PC-3 (cell line): ENCODE results near the gene TUBB1. TPM values are rescaled to one million over a fixed set of nuclear protein-coding genes. Genes with fewer than 3 reads are reported as not detected.

Experiments used
- ATAC-seq: fragments of 200-7000 bp; cut with Tn5 transposase; 2 replicates; pipeline ENCODE4 v1.9.1; 2020; ENCODE audit warnings: mild to moderate bottlenecking, moderate library complexity
- BruUV-seq: library from RNA; stranded (reverse); fragments of 400-500 nt; replicated peaks from 2 replicates; lab custom pipeline; 2021; lab: Mats Ljungman, UMichigan
- CTCF ChIA-PET: fragments of 300-600 bp; sonication (Branson Sonifier 250); formaldehyde crosslinking; loops from one replicate; lab custom pipeline; 2022; ENCODE audit warnings: antibody characterized with exemption; lab: Charles Lee
- POLR2A ChIA-PET: fragments of 300-600 bp; sonication (Branson Sonifier 250); formaldehyde crosslinking; loops from one replicate; lab custom pipeline; 2022; ENCODE audit warnings: antibody characterized with exemption; ENCODE audit not compliant: unreplicated experiment; lab: Charles Lee
- DNase-seq: peaks from one replicate; pipeline ENCODE4 v3.0.0-alpha.2; 2015
- H2AFZ ChIP-seq: fragments of 300-600 bp; sonication (generic); 2 replicates; pipeline ENCODE4 v1.6.0; 2016; ENCODE audit warnings: antibody characterized with exemption, low read length
- H3F3A ChIP-seq: fragments of 300-600 bp; sonication (generic); one replicate; pipeline ENCODE4 v1.6.0; 2017; ENCODE audit warnings: antibody characterized with exemption, low read length, control low read depth, mild to moderate bottlenecking; ENCODE audit not compliant: unreplicated experiment
- H3K27ac ChIP-seq: fragments of 300-600 bp; sonication (generic); 2 replicates; pipeline ENCODE4 v1.5.1; 2016; ENCODE audit warnings: mild to moderate bottlenecking, low read length
- H3K27me3 ChIP-seq: fragments of 300-600 bp; sonication (generic); 2 replicates; pipeline ENCODE4 v1.6.1; 2016; ENCODE audit warnings: low read length, mixed read lengths
- H3K36me3 ChIP-seq: fragments of 300-600 bp; sonication (generic); 2 replicates; pipeline ENCODE4 v1.6.1; 2016; ENCODE audit warnings: low read depth, mixed run types, low read length, mixed read lengths
- H3K4me1 ChIP-seq: fragments of 300-600 bp; sonication (generic); 2 replicates; pipeline ENCODE4 v1.5.1; 2016; ENCODE audit warnings: low read length; ENCODE audit not compliant: insufficient read depth
- H3K4me2 ChIP-seq: fragments of 300-600 bp; sonication (generic); 2 replicates; pipeline ENCODE4 v1.6.0; 2016; ENCODE audit warnings: low read length
- H3K4me3 ChIP-seq: fragments of 300-600 bp; sonication (generic); 2 replicates; pipeline ENCODE4 v1.5.1; 2016; ENCODE audit warnings: mild to moderate bottlenecking, low read length, mixed read lengths
- H3K79me2 ChIP-seq: fragments of 300-600 bp; sonication (generic); 2 replicates; pipeline ENCODE4 v1.6.1; 2017; ENCODE audit warnings: low read length, mixed read lengths
- H3K9ac ChIP-seq: fragments of 300-600 bp; sonication (generic); 2 replicates; pipeline ENCODE4 v1.6.0; 2016; ENCODE audit warnings: mild to moderate bottlenecking, low read length
- H3K9me2 ChIP-seq: fragments of 300-600 bp; sonication (generic); replicated peaks from 2 replicates; pipeline ENCODE4 v1.6.1; 2016; ENCODE audit warnings: mixed run types, low read length, mixed read lengths
- H3K9me3 ChIP-seq: fragments of 300-600 bp; sonication (generic); 2 replicates; pipeline ENCODE4 v1.6.1; 2016; ENCODE audit warnings: low read length, mixed read lengths
- H4K20me1 ChIP-seq: fragments of 300-600 bp; sonication (generic); 2 replicates; pipeline ENCODE4 v1.6.1; 2016; ENCODE audit warnings: low read length, mixed read lengths
- CTCF ChIP-seq: fragments of 300-600 bp; sonication (generic); conservative IDR thresholded peaks from 2 replicates; pipeline ENCODE4 v1.5.1; 2017; ENCODE audit warnings: antibody characterized with exemption, low read depth, mild to moderate bottlenecking, low read length
- EZH2 ChIP-seq: fragments of 300-600 bp; sonication (generic); IDR thresholded peaks from one replicate; pipeline ENCODE4 v1.6.1; 2017; ENCODE audit warnings: antibody characterized with exemption, mild to moderate bottlenecking, low read length; ENCODE audit not compliant: unreplicated experiment
- EZH2phosphoT487 ChIP-seq: fragments of 300-600 bp; sonication (generic); IDR thresholded peaks from 2 replicates; pipeline ENCODE4 v1.6.1; 2018; ENCODE audit warnings: mild to moderate bottlenecking, antibody characterized with exemption, low read length, borderline replicate concordance
- intact Hi-C: fragments of 100-400 bp; cut with micrococcal nuclease; formaldehyde crosslinking; loops from 2 replicates; pipeline ENCODE4 v1.9.0; 2023
- total RNA-seq: library from RNA; depleted of rRNA; stranded (reverse); fragments of >200 nt; gene quantifications from 2 replicates; pipeline ENCODE4 v1.2.3, GENCODE V29; 2014

TUBB1 gene
- total RNA-seq, 1 experiment from 2014 or later: not detected

DNA sequence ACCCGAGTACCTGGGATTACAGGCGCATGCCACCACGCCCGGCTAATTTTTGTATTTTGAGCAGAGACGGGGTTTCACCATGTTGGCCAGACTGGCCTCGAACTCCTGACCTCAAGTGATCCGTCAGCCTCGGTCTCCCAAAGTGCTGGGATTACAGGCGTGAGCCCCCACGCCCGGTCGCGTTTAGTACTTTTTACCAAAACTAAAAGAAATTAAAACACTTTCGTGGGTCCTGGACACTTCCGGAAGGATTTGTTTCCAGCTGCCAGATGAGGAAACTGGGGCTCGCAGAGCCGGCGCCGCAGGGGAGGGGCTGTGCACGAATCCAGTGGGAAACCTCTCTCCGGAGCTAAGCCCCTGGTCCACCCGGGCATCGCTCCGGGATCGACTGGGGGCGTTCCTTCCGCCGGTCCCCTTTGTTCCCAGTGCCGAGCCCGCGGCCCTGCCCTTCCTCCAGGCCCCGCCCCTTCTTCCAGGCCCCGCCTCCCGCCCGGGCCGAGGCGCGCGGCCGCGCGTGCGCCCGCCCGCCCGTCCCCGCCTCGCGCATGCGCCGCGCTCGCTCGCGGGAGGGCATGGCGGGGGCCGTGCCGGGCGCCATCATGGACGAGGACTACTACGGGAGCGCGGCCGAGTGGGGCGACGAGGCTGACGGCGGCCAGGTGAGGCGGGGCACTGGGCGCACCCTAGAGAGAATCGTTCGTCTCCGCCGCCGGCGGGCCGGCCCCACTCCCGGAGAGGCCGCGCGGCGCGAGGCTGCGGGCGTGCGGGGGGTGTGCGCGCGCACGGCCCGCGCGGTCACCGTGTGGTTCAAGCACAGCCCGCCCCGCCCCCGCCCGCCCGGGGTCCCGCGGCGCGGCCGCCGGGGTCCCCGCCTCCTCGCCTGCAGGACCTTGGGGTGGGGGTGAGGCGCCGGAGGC lies 38.3 kb upstream of the TUBB1 start, which contains the start of gene NELFCD:
Gene NELFCD, plus strand, starts transcription at position 546 of the 917 bp plus-strand sequence. Its CDS starts 54 bp downstream, at position 600.
- BruUV-seq: TSS peak; percentile 95

DNA sequence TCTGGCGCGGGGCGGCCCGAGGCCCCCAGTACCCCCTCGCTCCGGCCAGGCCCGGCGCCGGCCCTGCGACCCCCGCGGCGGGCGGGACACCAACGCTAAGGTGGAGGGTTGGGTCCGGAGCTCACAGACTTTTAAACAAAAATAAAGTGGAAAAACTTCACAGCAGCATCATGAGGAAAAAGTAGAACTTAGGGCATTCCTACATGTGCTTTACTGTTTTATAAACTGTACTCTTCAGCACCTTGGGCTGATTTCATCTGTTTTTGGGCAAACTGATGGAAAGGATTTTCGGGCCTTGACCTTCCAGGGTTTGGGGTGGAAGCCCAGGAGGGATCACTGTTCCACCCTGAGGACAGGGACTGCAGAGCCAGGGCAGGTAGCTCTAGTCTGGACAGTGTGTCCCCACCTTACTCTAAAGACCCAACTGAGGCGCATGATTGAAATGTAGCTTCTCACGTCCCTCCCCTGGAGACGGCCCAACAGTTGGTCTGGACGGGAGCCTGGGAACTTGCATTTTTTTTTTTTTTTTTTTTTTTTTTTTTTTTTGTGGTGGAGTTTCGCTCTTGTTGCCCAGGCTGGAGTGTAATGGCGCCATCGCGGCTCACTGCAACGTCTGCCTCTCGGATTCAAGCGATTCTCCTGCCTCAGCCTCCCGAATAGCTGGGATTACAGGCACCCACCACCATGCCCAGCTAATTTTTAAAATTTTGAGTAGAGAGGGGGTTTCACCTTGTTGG lies 37.4 kb upstream of the TUBB1 start:
- H3K27me3 ChIP-seq: no peaks in the 10 kb centered on the region
- peaks cover 22% of the 10 kb centered on the region for H4K20me1 ChIP-seq
- BruUV-seq: no TSS peak
- TF ChIP-seq EZH2phosphoT487 (no peak), CTCF (no peak), EZH2 (no peak)
- POLR2A ChIA-PET: no interaction called here
- peaks cover 54% of the 10 kb centered on the region for H3K79me2 ChIP-seq
- H3K9me2 ChIP-seq: no peaks in the 10 kb centered on the region
- no peaks in the 10 kb centered on the region for H3K9me3 ChIP-seq
- no peak overlapping the region; the same call in 1 of the 2 replicates for H3K27ac ChIP-seq
- H3K4me2 ChIP-seq: peak overlapping the region; percentile 84
- peak overlapping the region; percentile 90 for H2AFZ ChIP-seq
- DNase-seq (peak; percentile 36), ATAC-seq (peak; percentile 22)
- intact Hi-C loops: loop anchor here (1.0 to 5.0 kb wide), 3 partner anchors 46 to 89 kb away; partner anchors contain the start of gene PRELID3B
- H3K9ac ChIP-seq: peak overlapping the region; percentile 83
- H3F3A ChIP-seq: no peaks in the 10 kb centered on the region
- peaks cover 15% of the 10 kb centered on the region; the same call in 1 of the 2 replicates for H3K36me3 ChIP-seq
- peak overlapping the region; percentile 76 for H3K4me3 ChIP-seq
- CTCF ChIA-PET: interaction anchor here (0.6 kb wide), 1 partner anchor 13 kb away, joined by 3 read pairs; no protein-coding TSS in a partner anchor
- H3K4me1 ChIP-seq: peaks cover 7% of the 10 kb centered on the region; the same call in 1 of the 2 replicates

More for the DNA sequence above, 38.3 kb upstream of the TUBB1 start, which contains the start of gene NELFCD:
- intact Hi-C loops: loop anchor here (1.0 to 5.0 kb wide), 3 partner anchors 46 to 89 kb away; partner anchors contain the start of gene PRELID3B
- DNase-seq: peak; percentile 92
- TF ChIP-seq EZH2phosphoT487 (no peak), EZH2 (no peak), CTCF (no peak)
- peaks cover 7% of the 10 kb centered on the region; the same call in 1 of the 2 replicates for H3K36me3 ChIP-seq
- CTCF ChIA-PET: interaction anchor here (0.6 kb wide), 1 partner anchor 14 kb away, joined by 3 read pairs; no protein-coding TSS in a partner anchor
- peak; percentile 88 for ATAC-seq
- no peaks in the 10 kb centered on the region for H3K9me2 ChIP-seq
- H3K4me3 ChIP-seq: peak within 1 kb of the TSS; percentile 76
- peaks cover 18% of the 10 kb centered on the region; the same call in 1 of the 2 replicates for H4K20me1 ChIP-seq
- peak within 1 kb of the TSS; percentile 24; the same call in 1 of the 2 replicates for H3K27ac ChIP-seq
- POLR2A ChIA-PET: interaction anchor here (0.7 kb wide), 1 partner anchor 237 kb away, joined by 8 read pairs; no protein-coding TSS in a partner anchor
- H2AFZ ChIP-seq: peak within 1 kb of the TSS; percentile 90
- peaks cover 46% of the 10 kb centered on the region for H3K79me2 ChIP-seq
- H3K27me3 ChIP-seq: no peaks in the 10 kb centered on the region
- H3K9ac ChIP-seq: peak within 1 kb of the TSS; percentile 83
- H3K4me2 ChIP-seq: peak within 1 kb of the TSS; percentile 84
- no peaks in the 10 kb centered on the region for H3F3A ChIP-seq
- no peaks in the 10 kb centered on the region for H3K9me3 ChIP-seq
- peaks cover 7% of the 10 kb centered on the region; the same call in 1 of the 2 replicates for H3K4me1 ChIP-seq
